ENCODE measurements around the gene HELZ2.
"Not testable (repeated sequence)": the region's sequence is repeated elsewhere in the genome, so short reads cannot be mapped to it uniquely, and the experiment has no call there.

HELZ2 gene

DNA sequence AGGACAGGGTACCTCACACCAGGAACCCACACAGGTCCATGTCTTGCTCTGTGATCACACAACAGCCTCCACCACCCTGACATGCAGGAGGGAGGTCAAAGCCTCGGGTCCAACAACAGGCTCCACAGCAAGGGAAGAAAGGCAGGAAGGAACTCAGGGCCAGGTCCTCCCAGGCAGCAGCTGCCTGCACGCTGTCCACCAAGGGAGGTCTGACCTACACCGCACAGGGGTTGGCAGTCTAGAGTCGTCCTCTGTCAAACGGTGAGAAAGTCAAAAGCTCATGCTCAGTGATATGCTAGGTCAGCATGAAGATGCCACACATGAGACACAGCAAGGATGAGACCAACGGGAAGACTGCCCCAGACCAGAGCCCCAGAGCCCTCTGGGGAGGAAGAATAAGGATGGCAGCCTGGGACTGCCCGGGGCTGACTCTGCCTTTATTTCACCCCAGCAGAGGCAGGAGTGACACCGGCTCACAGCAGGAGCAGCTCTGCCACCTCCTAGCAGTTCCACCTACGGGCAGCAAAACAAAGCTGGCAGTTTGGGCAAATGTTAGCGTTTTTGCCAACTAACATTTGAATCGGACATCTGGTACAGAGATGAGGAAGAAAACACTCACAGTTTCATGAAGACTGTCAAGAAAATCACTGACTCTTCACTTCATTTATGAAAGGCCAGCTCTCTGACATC, 44.4 kb upstream of the HELZ2 start:
- no peak for TF ChIP-seq FOXK2 (IDR thresholded peaks at IDR 0.05)
- no peak for TF ChIP-seq FOXM1 (IDR thresholded peaks at IDR 0.05; ENCODE audit: borderline replicate concordance)
- TF ChIP-seq BHLHE40 (IDR thresholded peaks at IDR 0.05; ENCODE audit: borderline replicate concordance): no peak
- TF ChIP-seq LEF1 (IDR thresholded peaks at IDR 0.05; ENCODE audit: borderline replicate concordance): no peak
- no peak for TF ChIP-seq ZNF384 (IDR thresholded peaks at IDR 0.05)
- no peak for TF ChIP-seq L3MBTL2 (conservative IDR thresholded peaks at IDR 0.05)
- TF ChIP-seq, protein P1, sequence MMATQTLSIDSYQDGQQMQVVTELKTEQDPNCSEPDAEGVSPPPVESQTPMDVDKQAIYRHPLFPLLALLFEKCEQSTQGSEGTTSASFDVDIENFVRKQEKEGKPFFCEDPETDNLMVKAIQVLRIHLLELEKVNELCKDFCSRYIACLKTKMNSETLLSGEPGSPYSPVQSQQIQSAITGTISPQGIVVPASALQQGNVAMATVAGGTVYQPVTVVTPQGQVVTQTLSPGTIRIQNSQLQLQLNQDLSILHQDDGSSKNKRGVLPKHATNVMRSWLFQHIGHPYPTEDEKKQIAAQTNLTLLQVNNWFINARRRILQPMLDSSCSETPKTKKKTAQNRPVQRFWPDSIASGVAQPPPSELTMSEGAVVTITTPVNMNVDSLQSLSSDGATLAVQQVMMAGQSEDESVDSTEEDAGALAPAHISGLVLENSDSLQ (IDR thresholded peaks at IDR 0.05): no peak
- no peak for TF ChIP-seq SUZ12 (IDR thresholded peaks at IDR 0.05)
- no peak for TF ChIP-seq HDGF (IDR thresholded peaks at IDR 0.05; ENCODE audit: borderline replicate concordance)
- TF ChIP-seq CTBP1 (IDR thresholded peaks at IDR 0.05; ENCODE audit: borderline replicate concordance): no peak
- TF ChIP-seq ELF4 (IDR thresholded peaks at IDR 0.05): no peak
- no peak for TF ChIP-seq TARDBP (IDR thresholded peaks at IDR 0.05)
- no peak for TF ChIP-seq FOXA1 (IDR thresholded peaks at IDR 0.05)
- TF ChIP-seq SP1 (IDR thresholded peaks at IDR 0.05): no peak
- no peak for TF ChIP-seq ARNT (IDR thresholded peaks at IDR 0.05)
- TF ChIP-seq NFRKB (IDR thresholded peaks at IDR 0.05): no peak
- ChIA-PET CTCF (no interaction called here), POLR2A (interaction anchor here (1.2 to 2.2 kb wide), 2 partner anchors 9 to 40 kb away, joined by 3 to 10 read pairs; partner anchors contain the start of genes GMEB2 and RTEL1)
- no peak for DNase-seq (ENCODE audit: extremely low spot score)

DNA sequence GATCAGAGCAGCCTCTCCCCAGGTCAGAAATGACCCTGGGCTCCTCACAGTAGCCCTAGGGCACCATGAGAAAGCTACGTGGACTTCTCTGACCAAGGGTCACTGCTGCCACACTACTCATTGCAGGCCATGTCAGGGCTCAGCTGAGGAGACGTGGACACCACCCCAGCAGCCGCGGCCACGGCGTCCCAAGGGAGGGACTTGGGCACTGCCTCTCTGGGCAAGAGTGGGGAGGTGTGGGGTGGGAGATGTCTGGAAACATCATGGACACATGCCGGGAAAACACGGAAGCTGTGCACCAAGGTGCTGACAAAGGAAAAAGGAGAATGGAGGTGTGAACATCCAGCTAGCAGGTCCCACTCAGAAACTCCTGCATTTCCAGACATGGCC, 43.8 kb upstream of the HELZ2 start:
- TF ChIP-seq ZNF384 (IDR thresholded peaks at IDR 0.05): no peak
- no peak for TF ChIP-seq ELF4 (IDR thresholded peaks at IDR 0.05)
- TF ChIP-seq FOXK2 (IDR thresholded peaks at IDR 0.05): no peak
- no peak for TF ChIP-seq BHLHE40 (IDR thresholded peaks at IDR 0.05; ENCODE audit: borderline replicate concordance)
- no peak for TF ChIP-seq L3MBTL2 (conservative IDR thresholded peaks at IDR 0.05)
- TF ChIP-seq TARDBP (IDR thresholded peaks at IDR 0.05): no peak
- TF ChIP-seq FOXA1 (IDR thresholded peaks at IDR 0.05): no peak
- TF ChIP-seq HDGF (IDR thresholded peaks at IDR 0.05; ENCODE audit: borderline replicate concordance): no peak
- TF ChIP-seq LEF1 (IDR thresholded peaks at IDR 0.05; ENCODE audit: borderline replicate concordance): no peak
- TF ChIP-seq, protein P1 (IDR thresholded peaks at IDR 0.05): no peak
- CTCF ChIA-PET: no interaction called here
- POLR2A ChIA-PET: interaction anchor here (1.2 to 2.2 kb wide), 2 partner anchors 9 to 40 kb away, joined by 3 to 10 read pairs; partner anchors contain the start of genes GMEB2 and RTEL1
- no peak for DNase-seq (ENCODE audit: extremely low spot score)

DNA sequence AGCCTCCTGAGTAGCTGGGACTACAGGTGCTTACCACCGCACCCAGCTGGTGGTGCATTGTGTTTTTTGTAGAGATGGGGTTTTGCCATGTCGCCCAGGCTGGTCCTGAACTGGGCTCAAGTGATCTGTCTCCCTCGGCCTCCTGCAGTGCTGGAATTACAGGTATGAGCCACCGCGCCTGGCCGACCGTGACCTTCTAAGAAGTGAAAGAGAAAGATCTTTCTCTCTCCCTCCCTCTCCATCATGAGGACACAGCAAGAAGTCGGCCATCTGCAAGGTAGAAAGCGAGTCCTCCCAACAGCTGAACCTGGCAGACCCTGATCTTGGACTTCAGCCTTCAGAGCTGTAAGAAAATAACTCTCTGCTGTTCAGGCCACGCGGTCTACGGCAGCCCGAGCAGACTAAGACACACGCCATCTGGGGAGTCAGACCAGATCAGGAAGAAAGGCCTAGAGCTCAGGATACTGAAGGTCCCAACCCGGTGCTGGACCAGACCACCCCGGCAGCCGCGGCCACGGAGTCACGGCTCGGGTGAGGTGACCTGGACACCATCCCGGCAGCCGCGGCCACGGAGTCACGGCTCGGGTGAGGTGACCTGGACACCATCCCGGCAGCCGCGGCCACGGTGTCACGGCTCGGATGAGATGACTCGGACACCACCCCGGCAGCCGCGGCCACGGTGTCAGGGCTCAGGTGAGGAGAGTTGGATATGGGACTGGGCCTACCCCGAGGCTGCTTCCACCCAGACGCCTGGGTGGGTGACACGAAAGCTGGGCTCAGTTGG, 43.2 kb upstream of the HELZ2 start:
- DNase-seq (ENCODE audit: extremely low spot score): no peak
- POLR2A ChIA-PET: interaction anchor here (1.2 to 2.2 kb wide), 2 partner anchors 10 to 41 kb away, joined by 3 to 10 read pairs; partner anchors contain the start of genes GMEB2 and RTEL1
- CTCF ChIA-PET: no interaction called here
- TF ChIP-seq FOXA1 (IDR thresholded peaks at IDR 0.05): no peak
- TF ChIP-seq LEF1 (IDR thresholded peaks at IDR 0.05; ENCODE audit: borderline replicate concordance): no peak
- no peak for TF ChIP-seq SP1 (IDR thresholded peaks at IDR 0.05)
- TF ChIP-seq ELF4 (IDR thresholded peaks at IDR 0.05): no peak
- TF ChIP-seq, protein P1 (IDR thresholded peaks at IDR 0.05): no peak
- no peak for TF ChIP-seq ZNF384 (IDR thresholded peaks at IDR 0.05)
- no peak for TF ChIP-seq SUZ12 (IDR thresholded peaks at IDR 0.05)
- no peak for TF ChIP-seq ARNT (IDR thresholded peaks at IDR 0.05)
- no peak for TF ChIP-seq L3MBTL2 (conservative IDR thresholded peaks at IDR 0.05)
- no peak for TF ChIP-seq NFRKB (IDR thresholded peaks at IDR 0.05)
- TF ChIP-seq FOXK2 (IDR thresholded peaks at IDR 0.05): no peak
- TF ChIP-seq FOXM1 (IDR thresholded peaks at IDR 0.05; ENCODE audit: borderline replicate concordance): no peak
- no peak for TF ChIP-seq CTBP1 (IDR thresholded peaks at IDR 0.05; ENCODE audit: borderline replicate concordance)
- no peak for TF ChIP-seq HDGF (IDR thresholded peaks at IDR 0.05; ENCODE audit: borderline replicate concordance)
- no peak for TF ChIP-seq BHLHE40 (IDR thresholded peaks at IDR 0.05; ENCODE audit: borderline replicate concordance)
- no peak for TF ChIP-seq TARDBP (IDR thresholded peaks at IDR 0.05)

DNA sequence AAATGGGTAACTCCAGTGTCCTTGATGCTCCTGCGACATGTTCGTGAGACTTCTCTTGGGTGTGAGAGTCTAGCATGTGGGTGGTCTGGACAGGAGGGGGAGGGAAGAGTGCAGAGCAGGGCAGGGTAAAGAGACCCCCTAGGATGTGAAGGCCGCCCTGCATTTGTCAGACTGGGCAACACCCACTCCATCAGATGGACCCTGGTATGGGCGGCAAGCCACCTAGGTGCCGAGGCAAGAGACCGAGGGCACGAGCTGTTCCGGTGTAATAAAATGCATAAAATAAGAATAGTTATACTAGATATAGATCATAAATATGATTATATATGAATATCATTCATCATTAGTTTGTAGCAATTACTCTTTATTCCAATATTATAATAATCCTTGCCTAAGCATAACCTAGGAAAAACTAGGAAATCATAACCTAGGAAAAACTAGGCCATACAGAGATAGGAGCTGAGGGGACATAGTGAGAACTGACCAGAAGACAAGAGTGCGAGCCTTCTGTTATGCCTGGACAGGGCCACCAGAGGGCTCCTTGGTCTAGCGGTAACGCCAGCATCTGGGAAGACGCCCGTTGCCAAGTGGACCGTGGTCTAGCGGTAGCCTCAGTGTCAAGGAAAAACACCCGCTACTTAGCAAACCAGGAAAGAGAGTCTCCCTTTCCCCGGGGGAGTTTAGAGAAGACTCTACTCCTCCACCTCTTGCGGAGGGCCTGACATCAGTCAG, 40.0 kb upstream of the HELZ2 start:
- POLR2A ChIA-PET, CTCF ChIA-PET: not testable (repeated sequence)

DNA sequence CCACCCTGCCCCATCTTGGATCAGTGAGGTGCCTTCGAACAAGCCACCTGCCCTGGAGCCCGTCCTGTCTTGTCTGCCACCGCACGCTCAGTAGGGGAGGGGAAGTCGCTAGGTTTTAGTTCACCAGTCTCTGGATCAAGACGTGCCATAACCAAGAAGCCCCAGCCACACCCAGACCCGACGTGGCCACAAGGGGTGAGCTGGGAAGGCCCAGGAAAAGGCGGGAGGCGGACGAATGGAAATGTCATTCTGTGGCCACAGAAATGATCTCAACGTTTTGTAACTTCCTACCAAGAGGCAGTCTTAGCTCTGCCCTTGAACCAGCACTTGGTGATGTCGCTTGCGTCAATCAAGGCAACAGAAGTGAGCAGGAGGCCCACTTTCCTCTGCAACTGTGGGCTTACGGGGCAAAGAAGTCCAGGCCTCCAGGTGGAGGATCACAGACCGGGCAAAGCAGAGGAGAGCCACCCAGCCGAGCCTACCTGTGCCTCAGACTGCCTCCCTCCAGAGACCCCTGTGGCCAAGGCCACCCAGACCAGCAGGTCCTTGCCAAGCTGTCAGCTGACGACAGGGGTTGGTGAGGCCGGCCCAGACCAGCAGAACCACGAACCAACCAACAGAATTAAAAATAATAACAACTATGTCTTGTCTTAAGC, 38.4 kb upstream of the HELZ2 start:
- POLR2A ChIA-PET: no interaction called here
- DNase-seq (ENCODE audit: extremely low spot score): no peak
- CTCF ChIA-PET: no interaction called here
- TF ChIP-seq, protein P1 (IDR thresholded peaks at IDR 0.05): no peak
- TF ChIP-seq ZNF384 (IDR thresholded peaks at IDR 0.05) (no peak), ARNT (IDR thresholded peaks at IDR 0.05) (no peak), BHLHE40 (IDR thresholded peaks at IDR 0.05; ENCODE audit: borderline replicate concordance) (no peak), TARDBP (IDR thresholded peaks at IDR 0.05) (no peak)

More for the DNA sequence above, 40.0 kb upstream of the HELZ2 start:
- DNase-seq (ENCODE audit: extremely low spot score): not testable (repeated sequence)
